Measurements from ENCODE around the gene TNK2. TPM values are rescaled to one million over a fixed set of nuclear protein-coding genes. Genes with fewer than 3 reads are reported as not detected.
"Not testable (repeated sequence)": the region's sequence is repeated elsewhere in the genome, so short reads cannot be mapped to it uniquely, and the experiment has no call there.

The TNK2 gene
- total RNA-seq, 1 donor from 2014 or later: 126 TPM

GRCh38 chr3:195816276-195816913 is 92.0 kb downstream of the TNK2 start:
- H3K9me3 Mint-ChIP-seq; intact Hi-C loops (cut with micrococcal nuclease); H3K4me1 Mint-ChIP-seq (ENCODE audit: low read depth); H3K4me3 Mint-ChIP-seq; H3K27ac Mint-ChIP-seq; H3K27me3 Mint-ChIP-seq (ENCODE audit: insufficient read depth); H3K36me3 Mint-ChIP-seq (ENCODE audit: low read depth); DNase-seq (ENCODE audit: low spot score): not testable (repeated sequence)

- Mint-ChIP-seq H3K4me3 (no peak overlapping the region), H3K27ac (no peak overlapping the region), H3K36me3 (ENCODE audit: low read depth) (no peaks in the 10 kb centered on the region), H3K4me1 (ENCODE audit: low read depth) (no peaks in the 10 kb centered on the region), H3K27me3 (ENCODE audit: insufficient read depth) (peaks cover 2% of the 10 kb centered on the region), H3K9me3 (no peaks in the 10 kb centered on the region)
- DNase-seq (ENCODE audit: low spot score): no peak
- intact Hi-C loops (cut with micrococcal nuclease): no loop called here
Observed at GRCh38 chr3:195815169-195815771, 93.1 kb downstream of the TNK2 start.

GRCh38 chr3:195813916-195814640 is 94.3 kb downstream of the TNK2 start:
- H3K27me3 Mint-ChIP-seq (ENCODE audit: insufficient read depth): no peaks in the 10 kb centered on the region
- no peaks in the 10 kb centered on the region for H3K36me3 Mint-ChIP-seq (ENCODE audit: low read depth)
- no peak overlapping the region for H3K4me3 Mint-ChIP-seq
- H3K4me1 Mint-ChIP-seq (ENCODE audit: low read depth): no peaks in the 10 kb centered on the region
- no peaks in the 10 kb centered on the region for H3K9me3 Mint-ChIP-seq
- intact Hi-C loops (cut with micrococcal nuclease): no loop called here
- H3K27ac Mint-ChIP-seq: no peak overlapping the region
- DNase-seq (ENCODE audit: low spot score): no peak

Other genes with a start within 250 kb of the TNK2 start
- 5.0 and 6.6 TPM in 2 replicates for gene MUC20, start 187.6 kb downstream of the TNK2 start, total RNA-seq
- gene MUC4, start 96.6 kb downstream of the TNK2 start, total RNA-seq: 1.6 and 2.4 TPM in 2 replicates
- 791 TPM in 2 replicates for gene TFRC, start 173.5 kb upstream of the TNK2 start, total RNA-seq

Data from activated T-helper 1 cell treated with anti-CD3 and anti-CD28 coated beads, Interleukin-12 subunit alpha, Interleukin-12 subunit beta, Interleukin-2, Interleukin-4 antibody, amounts not matched to agents 30 ng/mL and 10 ng/mL and 1 ng/mL, durations not matched to agents 14 hours and 24 hours and 36 hours (primary cell).